Measurements from ENCODE around the gene GGNBP2.

Gene GGNBP2

GRCh38 chr17:36546418-36547093 is 1.8 kb downstream of the GGNBP2 start:
- in situ Hi-C loops (cut with MboI; ENCODE audit: low pct_unique_long_range_greater_than_20kb, low sequenced_read_pairs): no loop called here
- no peak for DNase-seq

DNA sequence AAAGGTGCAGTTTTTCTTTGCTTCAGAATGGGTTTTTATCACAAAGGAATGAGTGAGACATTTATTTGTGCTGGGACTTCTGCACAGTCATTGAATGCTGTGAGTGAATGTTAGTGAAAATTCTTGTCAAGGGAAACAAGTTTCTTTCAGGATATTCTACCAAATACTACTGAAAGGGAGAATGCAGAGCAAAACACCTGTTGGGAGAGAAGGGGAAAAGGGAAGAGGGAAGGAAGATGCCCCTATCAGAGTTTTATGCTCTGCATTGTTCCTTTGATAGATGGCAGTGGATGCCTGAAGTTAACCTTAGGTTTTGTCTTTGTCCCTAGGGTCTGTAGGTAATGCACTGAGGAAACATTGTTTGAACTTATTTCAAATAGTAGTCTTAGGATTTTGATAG is 3.1 kb downstream of the GGNBP2 start:
- DNase-seq: no peak
- in situ Hi-C loops (cut with MboI; ENCODE audit: low pct_unique_long_range_greater_than_20kb, low sequenced_read_pairs): no loop called here

DNA sequence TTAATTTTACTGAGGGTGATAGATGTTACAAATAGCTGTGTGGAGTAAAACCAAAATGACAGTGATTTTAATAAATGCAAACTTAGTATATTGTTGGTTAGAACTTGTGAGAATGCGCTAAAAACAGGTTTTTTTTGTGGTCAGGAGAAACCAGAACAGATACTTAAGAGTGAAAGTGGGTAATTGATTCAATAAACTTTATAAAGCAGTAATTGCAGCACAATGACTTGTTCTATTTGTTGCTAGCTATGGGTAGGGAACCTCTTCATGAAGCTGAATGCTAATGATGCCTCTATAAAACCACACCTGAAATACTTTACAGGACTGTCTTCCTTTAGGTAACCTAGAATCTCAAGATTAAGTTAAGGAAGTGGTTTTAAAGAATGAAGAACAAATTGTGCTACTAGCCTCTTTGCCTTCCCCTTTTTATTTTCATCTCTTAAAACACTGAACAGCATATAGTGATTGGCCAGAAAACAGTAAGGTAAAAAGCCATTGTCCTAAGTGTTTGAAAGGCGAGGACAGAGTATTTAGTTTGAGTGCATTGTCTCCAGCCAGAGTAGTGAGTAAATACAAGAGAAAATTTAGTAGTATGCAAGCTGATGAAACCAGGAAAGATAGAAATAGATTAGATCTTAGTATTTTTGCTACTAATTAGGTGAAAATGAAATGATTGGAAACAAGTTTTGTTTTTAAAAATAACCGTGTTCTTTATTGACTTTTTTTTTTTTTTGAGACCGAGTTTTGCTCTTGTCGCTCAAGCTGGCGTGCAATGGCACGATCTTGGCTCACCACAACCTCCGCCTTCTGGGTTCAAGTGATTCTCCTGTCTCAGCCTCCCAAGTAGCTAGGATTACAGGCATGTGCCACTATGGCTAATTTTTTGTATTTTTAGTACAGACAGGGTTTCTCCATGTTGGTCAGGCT is 6.0 kb downstream of the GGNBP2 start:
- in situ Hi-C loops (cut with MboI; ENCODE audit: low pct_unique_long_range_greater_than_20kb, low sequenced_read_pairs): no loop called here
- DNase-seq: peak; percentile 51

- in situ Hi-C loops (cut with MboI; ENCODE audit: low pct_unique_long_range_greater_than_20kb, low sequenced_read_pairs): no loop called here
- DNase-seq: no peak
These were observed 8.7 kb downstream of the GGNBP2 start for GRCh38 chr17:36553459-36553858.

GRCh38 chr17:36566081-36566480 is 21.4 kb downstream of the GGNBP2 start:
- in situ Hi-C loops (cut with MboI; ENCODE audit: low pct_unique_long_range_greater_than_20kb, low sequenced_read_pairs): no loop called here
- DNase-seq: no peak

DNA sequence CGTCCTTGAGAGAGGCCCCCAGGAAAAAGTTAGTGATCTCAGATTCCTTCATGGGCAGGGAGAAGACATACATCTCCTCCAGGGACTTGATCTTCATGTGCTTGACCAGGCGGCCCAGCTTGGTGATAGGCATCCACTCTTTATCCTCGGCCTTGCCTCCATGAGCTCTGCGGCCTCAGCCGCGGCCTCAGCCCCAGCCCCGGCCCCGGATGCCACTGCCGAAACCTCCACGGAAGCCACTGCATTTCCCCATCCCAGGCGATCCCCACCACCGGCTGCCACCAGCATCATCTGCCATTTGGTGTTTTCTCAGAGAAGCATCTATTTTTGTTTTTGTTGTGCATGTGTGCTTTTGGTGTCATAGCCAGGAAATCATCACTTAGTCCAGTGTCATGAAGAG is 30.3 kb downstream of the GGNBP2 start:
- DNase-seq: no peak
- in situ Hi-C loops (cut with MboI; ENCODE audit: low pct_unique_long_range_greater_than_20kb, low sequenced_read_pairs): no loop called here

GRCh38 chr17:36576793-36577192 is 32.1 kb downstream of the GGNBP2 start:
- in situ Hi-C loops (cut with MboI; ENCODE audit: low pct_unique_long_range_greater_than_20kb, low sequenced_read_pairs): no loop called here
- DNase-seq: no peak

- no peak for DNase-seq
- in situ Hi-C loops (cut with MboI; ENCODE audit: low pct_unique_long_range_greater_than_20kb, low sequenced_read_pairs): no loop called here
These were observed 34.0 kb downstream of the GGNBP2 start for GRCh38 chr17:36578671-36579070.

DNA sequence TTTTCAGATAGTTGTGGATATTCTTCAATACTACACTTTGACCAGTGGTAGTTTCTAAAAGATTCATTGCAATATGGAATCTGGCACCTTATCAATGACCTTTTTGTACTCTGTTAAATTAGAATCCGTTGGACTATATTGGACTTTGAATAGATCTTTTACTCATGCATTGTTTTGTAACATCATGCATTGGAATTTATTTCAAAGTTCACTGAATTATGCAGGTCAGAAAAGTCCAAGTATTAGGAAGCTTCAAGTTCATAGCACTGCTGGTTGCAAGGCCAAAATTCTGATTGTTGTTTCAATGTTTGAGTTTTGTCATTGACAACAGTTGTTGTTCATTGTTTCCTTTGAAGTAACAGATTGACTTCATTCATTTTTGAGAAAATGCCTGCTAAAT is 39.1 kb downstream of the GGNBP2 start:
- in situ Hi-C loops (cut with MboI; ENCODE audit: low pct_unique_long_range_greater_than_20kb, low sequenced_read_pairs): no loop called here
- DNase-seq: no peak

GRCh38 chr17:36586138-36586537 is 41.4 kb downstream of the GGNBP2 start:
- in situ Hi-C loops (cut with MboI; ENCODE audit: low pct_unique_long_range_greater_than_20kb, low sequenced_read_pairs): no loop called here
- no peak for DNase-seq

GRCh38 chr17:36590082-36590481 is 45.4 kb downstream of the GGNBP2 start:
- in situ Hi-C loops (cut with MboI; ENCODE audit: low pct_unique_long_range_greater_than_20kb, low sequenced_read_pairs): no loop called here
- peak; percentile 64 for DNase-seq

DNA sequence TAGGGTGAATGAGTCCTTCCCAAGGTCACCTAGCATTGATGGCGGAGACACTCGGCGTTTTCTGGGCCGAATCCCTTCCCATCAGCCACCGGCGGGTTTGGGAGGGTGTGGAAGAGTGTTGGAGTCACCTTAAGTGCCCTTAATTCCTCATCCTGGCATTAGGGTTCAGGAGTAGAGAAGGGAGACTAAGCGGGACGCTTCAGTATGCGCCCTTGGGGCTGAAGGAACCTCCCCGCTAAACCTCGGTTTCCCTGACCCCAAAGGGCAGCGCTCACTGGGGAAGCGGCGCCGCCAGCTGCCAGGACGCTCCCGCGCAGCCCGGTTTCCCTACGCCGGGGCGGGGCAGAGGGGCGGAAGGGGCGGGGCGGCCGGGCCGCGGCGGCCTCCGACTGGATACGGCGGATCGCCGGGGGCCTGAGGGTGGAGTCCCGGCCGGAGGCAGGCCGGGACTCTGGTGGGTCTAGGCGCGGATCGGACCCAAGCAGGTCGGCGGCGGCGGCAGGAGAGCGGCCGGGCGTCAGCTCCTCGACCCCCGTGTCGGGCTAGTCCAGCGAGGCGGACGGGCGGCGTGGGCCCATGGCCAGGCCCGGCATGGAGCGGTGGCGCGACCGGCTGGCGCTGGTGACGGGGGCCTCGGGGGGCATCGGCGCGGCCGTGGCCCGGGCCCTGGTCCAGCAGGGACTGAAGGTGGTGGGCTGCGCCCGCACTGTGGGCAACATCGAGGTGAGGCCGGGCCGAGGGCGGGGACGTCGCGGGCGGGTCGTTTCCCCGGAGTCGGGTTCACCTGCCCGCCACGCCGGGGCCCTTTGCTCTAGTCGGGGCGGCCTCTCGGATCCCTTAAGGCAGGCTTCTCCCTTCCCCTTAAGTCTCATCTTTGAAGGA is 47.0 kb downstream of the GGNBP2 start, which contains the start of gene DHRS11:
DHRS11 (plus strand) TSS at position 446 of the 882 bp plus-strand sequence; CDS start at position 577, 131 bp downstream.
- in situ Hi-C loops (cut with MboI; ENCODE audit: low pct_unique_long_range_greater_than_20kb, low sequenced_read_pairs): no loop called here
- DNase-seq: peak; percentile 63

DNA sequence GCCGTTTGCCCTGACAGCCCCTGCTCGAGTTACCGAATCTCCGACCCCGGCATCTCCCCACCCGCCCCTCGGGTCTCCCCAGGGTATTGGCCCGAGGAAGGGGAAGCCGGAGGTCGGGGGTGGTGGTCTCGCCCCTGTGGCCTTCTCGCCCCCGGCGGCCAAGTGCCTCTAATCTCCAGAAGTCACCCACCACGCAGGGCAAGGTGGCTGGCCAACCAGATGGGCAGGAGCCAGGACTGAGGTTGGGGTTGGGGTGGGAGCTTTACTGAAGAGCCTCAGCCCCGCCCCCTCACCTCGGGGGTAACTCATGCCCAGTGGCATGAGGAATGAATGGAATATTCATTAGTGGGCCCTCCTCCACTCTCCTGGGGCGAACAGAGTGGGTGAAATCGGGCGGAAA is 47.6 kb downstream of the GGNBP2 start:
- in situ Hi-C loops (cut with MboI; ENCODE audit: low pct_unique_long_range_greater_than_20kb, low sequenced_read_pairs): no loop called here
- peak; percentile 21 for DNase-seq

- DNase-seq: no peak
- in situ Hi-C loops (cut with MboI; ENCODE audit: low pct_unique_long_range_greater_than_20kb, low sequenced_read_pairs): no loop called here
These were observed 48.1 kb downstream of the GGNBP2 start for GRCh38 chr17:36592716-36593321.

- DNase-seq: no peak
- in situ Hi-C loops (cut with MboI; ENCODE audit: low pct_unique_long_range_greater_than_20kb, low sequenced_read_pairs): no loop called here
These were observed 49.1 kb downstream of the GGNBP2 start for GRCh38 chr17:36593656-36594316.

- DNase-seq: no peak
- in situ Hi-C loops (cut with MboI; ENCODE audit: low pct_unique_long_range_greater_than_20kb, low sequenced_read_pairs): no loop called here
These were observed 50.1 kb downstream of the GGNBP2 start for GRCh38 chr17:36594626-36595401.

DNA sequence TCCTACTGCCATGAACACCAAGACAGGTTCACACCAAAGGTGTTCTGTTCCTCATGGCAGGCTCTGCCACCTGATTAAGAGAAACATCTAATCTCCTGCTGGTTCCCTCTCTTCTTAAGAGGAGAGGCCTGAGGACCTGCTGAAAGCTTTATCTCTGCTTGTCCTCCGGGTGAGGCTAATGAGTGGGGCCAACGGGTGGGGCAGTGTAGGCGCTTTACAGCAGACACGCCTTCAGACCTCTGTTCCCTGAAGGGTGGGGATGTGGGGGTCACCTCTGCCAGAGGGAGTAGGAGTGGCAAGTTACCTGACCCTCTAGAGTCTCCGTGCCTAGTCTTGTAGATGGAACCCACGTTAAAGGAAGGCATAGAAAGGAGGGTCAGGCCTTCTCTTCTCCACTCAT is 52.5 kb downstream of the GGNBP2 start:
- DNase-seq: no peak
- in situ Hi-C loops (cut with MboI; ENCODE audit: low pct_unique_long_range_greater_than_20kb, low sequenced_read_pairs): no loop called here

Measured in KBM-7 (cell line).